ENCODE results near the gene IP6K3.

Gene IP6K3

DNA sequence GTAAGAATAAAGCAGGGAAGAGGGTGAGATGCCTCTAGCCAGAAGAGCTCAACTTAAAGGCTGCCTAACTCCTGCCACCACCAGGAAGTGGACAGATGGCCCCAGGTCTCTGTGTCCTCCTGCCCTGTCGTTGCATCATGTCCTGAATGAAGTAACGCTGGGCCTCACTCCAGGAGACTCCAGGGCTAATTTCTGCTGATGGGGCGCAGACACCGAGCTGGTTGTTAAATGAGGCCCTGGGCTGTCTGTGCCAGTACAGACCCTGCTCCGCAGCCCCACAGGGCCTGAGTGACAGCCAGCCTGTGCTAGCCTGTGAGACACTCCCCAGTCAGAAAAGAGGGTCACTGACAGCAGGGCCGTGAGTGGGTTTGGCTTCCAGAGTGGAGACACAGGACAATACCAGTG is 6.5 kb downstream of the IP6K3 start:
- DNase-seq (ENCODE audit: low spot score), result no peak

DNA sequence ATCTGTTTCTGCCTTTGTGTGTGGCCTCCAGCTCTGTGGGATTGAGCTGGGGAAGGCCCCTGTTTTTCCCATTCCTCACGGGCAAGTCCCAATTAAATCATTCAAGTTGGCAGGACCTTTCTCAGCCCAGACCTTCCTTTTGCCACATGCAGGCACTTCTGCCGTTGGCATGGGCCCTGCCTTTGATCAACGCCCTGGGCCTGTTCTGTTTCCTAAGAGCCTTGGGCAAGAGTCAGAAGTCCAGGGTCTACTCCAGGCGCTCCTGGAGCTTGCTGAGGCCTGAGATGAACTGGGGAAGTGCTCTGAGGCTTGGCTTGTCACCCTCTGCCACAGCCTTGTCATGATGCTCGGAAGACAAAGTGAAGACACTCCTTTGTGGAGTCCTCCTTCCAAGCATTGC is 7.1 kb downstream of the IP6K3 start:
- no peak for DNase-seq (ENCODE audit: low spot score)

- DNase-seq (ENCODE audit: low spot score), result no peak
These were observed 7.8 kb downstream of the IP6K3 start for GRCh38 chr6:33738879-33739278.

GRCh38 chr6:33738153-33738552 is 8.6 kb downstream of the IP6K3 start:
- no peak for DNase-seq (ENCODE audit: low spot score)

DNA sequence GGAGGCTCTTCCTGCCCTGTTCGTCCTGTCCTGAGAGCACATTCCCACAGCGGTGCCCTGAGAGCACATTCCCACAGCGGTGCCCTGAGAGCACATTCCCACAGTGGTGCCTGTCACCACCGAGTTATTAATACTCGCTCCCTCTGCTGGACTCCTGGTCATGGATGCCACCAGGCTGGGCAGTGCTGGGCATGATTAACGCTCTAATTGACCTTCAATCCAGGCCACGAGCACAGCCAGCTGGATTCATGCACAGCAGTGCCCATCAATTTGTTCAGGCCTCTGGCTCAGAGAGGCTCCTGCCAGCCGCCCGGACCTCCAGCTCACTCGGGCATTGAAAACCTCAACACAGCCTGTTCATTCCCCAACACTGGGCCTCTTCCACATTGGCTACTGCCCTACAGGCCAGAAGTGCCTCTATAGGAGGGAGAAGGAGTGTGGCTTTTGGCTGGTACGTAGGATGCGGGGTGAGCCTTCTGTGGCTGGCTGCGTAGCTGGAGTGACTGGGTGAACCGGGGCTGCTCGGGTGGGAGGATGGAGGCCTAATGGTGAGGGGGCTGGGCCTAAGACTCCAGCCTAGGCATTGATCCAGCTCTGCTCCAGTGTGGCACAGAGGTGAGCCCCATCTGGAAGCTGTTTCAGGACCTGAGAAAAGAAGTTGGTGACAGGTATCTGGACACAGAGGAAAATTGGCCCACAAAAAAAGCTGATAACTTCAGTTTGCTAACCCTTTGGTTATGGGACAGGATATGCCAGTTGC is 9.3 kb downstream of the IP6K3 start:
- DNase-seq (ENCODE audit: low spot score), result no peak

- no peak for DNase-seq (ENCODE audit: low spot score)
These were observed 11.5 kb downstream of the IP6K3 start for GRCh38 chr6:33735216-33735615.

DNA sequence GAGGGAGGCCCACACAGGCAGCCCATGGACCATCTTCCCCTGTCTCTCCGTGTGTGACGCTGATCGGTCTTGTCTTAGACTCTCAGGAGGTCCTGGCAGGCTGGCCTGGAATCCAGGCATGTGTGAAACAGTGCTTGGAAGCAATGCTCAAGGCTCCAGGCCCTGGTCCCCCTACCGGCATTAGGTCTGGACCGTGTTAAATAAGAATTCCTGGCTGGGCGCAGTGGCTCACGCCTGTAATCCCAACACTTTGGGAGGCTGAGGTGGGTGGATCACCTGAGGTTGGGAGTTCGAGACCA is 13.0 kb downstream of the IP6K3 start:
- DNase-seq (ENCODE audit: low spot score), result no peak

- no peak for DNase-seq (ENCODE audit: low spot score)
These were observed 13.6 kb downstream of the IP6K3 start for GRCh38 chr6:33732817-33733708.

DNA sequence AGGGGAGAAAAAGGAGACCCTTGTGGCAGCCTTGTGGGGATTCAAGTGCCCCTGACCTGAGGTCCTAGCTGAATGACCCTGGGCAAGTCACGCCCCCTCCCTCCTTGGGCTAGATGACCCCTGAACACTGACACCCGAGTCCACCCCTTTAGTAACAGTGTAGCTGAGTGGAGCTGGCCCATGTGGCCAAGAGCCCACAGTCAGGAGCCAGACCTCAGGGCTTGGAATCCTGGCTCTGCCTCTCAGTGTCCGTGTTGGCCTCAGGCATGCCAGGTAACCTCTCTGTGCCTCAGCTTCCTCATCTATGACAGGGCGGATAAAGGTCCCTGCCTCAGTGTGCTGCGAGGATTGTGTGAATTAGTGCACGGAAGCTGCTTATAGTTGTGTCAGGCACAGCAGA is 14.3 kb downstream of the IP6K3 start:
- DNase-seq (ENCODE audit: low spot score), result no peak

DNA sequence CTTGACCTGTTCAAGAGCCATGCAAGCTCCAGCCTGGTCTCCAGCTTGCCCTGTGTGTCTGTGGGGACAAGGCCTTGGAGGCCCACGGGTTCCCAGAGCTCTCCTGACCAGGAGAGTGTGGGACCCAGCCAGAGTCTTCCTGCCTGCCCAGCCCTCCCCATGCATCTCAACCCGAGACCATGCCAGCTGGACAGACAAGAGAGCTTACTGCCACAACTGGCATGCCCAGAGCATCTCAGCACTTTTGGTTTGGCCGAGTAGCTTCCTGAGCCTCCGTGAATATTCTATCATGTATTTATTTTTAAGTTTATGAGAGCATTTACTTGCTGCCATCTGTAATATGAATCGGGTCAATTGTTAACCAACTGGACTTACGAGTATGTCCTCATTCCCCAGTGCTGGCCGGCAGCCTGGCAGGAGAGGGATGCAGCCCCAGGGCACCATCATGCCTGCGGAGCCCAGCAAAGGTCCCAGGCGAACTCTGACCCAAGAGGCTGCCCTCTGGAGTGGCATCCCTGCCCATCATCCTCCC is 14.9 kb downstream of the IP6K3 start:
- no peak for DNase-seq (ENCODE audit: low spot score)

GRCh38 chr6:33731035-33731434 is 15.7 kb downstream of the IP6K3 start:
- DNase-seq (ENCODE audit: low spot score), result no peak

GRCh38 chr6:33730611-33731010 is 16.1 kb downstream of the IP6K3 start:
- DNase-seq (ENCODE audit: low spot score), result no peak

DNA sequence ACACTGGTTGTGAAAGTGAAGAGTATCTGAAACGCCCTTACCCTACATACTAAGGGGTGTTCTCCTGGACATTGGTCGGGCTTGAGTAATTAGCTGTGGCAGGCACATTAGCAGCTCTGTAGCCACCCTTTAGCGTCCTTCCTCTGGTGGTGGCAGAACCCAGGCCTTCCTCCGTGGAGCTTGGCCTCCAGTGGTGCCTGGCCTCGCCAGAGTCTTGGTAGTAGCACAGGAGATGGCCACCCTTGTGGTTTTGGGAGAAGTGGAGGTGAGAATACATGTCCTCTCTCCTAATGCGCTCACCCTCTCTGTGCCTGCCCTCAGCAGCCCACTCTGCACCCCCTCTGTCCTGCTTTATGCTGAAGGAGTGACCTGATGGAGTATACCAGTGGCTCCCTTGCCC is 17.6 kb downstream of the IP6K3 start:
- no peak for DNase-seq (ENCODE audit: low spot score)

DNA sequence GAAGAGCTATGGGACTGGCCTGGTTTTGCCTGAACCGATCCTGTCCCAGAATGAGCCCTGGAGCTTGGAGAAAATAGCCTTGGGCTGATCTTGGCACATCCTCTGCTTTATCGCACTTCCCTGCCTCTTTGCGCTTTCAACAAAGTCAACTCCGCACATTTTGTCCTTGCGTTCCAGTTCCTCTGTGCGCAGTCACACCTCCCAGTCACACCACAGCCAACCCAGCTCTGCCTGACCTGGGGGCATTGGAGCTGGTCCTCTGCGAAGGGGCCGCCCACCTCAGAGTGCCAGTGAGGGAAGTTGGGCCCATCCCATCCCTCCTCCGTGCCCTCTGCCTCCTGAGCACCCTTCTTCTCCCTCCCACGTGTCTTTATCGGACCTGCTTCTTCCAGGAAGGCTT is 18.3 kb downstream of the IP6K3 start:
- no peak for DNase-seq (ENCODE audit: low spot score)

DNA sequence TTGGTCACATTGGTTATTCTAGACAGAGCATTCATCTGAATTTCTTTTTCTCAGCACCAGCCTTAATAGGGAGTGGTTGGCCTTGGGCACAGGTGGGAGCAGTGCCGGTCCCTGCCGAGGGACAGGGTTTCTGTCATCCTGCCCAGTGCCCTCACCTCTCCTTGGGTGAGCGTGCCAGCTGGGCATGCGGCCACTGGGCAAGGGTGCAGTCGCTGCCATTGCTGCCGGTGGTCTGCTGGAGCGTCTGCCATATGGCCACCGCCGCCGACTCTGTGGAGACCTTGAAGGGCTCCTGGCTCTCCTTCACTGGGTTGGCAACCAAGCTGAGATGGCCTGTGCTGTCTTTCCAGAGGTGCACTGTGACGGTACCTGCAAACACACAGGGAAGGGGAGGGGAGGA is 18.8 kb downstream of the IP6K3 start:
- no peak for DNase-seq (ENCODE audit: low spot score)

DNA sequence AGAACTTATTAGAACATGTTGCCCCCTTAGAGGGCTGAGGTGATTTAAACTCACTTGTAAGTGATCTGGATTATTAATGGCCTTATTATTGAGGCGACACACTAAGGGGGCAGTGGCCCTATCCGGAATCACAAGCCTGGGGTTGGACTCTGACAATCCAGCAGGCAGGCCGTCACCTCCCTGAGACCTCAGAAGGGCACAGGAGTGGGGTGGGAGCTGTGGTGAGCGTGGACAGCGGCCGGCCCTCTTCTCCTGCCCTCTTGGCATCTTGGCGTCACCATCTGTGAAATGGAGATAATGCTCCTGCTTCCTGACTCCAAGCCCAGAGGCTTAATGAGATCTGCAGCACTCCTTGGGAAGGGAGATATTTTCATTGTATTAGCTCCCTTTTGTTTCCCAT is 19.6 kb downstream of the IP6K3 start:
- DNase-seq (ENCODE audit: low spot score), result no peak

DNA sequence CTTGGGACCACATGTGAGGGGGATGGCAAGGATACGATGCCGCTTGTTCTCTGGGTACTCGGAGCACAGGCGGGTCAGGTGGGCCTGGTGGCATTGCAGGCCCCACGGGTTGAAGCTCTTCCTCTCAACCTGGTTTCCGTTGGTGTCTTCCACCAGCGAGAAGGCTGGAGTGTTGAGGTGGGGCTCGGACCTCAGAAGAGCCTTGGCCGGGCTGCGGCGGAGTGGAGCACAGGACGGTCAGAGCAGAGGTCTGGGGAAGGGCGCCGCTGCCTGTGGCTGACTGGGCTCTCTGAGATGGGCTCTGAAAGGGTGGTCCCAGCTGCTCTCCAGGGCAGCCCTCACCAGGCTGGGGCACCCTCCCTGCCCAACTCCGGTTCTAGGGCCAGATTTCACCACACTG is 20.0 kb downstream of the IP6K3 start:
- no peak for DNase-seq (ENCODE audit: low spot score)

DNA sequence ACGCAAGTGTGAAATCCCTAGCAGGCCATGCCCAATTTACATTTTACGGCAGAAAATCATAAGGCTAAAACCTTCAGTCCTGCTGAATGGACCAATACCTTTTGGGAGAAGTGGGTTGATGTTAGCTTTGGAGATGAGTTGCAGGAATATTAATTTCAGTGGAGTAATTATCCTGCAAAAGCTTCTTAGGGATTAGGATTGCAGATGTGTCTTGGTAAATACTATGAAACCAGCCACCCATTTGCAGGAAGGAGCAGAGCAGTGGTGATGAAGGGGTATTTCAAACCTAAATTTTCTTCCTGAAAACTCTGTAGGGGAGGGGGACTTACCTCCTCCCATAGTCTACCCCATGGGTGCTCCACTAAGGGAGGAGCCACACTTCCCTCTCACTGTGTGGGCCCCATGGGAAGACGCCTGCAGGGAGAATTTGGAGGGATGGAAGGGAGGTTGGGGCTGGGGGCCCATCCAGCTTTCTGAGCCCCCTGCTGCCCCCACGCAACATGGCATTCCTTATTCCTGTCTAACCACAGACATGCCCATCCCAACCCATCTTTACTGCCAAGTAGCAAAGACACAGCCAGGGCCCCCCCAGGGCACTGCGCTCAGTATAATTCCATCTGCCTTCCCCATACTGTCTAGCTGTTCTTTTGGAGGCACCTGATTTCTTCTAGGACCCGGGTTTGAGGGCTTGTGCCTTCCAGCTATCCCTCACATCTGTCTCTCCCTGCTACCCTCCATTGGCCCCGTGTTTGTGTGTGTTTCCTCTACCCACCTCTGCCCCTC is 20.6 kb downstream of the IP6K3 start:
- DNase-seq (ENCODE audit: low spot score), result no peak

DNA sequence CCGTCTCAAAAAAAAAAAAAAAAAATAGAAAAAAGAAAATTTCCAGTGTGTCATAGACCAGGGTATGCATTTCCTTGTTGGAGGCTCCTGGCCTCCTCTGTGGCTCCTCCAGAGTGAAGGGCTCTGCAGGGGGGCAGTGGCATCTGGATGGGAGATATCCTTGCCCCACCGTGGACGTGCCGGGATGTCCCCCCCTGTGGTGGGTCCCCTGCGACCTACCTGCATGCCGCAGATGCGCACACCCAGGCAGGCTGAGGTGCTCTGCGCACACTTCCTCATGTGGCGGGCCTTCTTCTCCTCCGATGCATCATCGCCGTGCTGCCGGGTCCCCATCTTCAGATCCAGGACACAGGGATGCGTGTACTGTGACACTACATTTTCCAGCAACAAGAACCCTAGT is 21.5 kb downstream of the IP6K3 start:
- no peak for DNase-seq (ENCODE audit: low spot score)

GRCh38 chr6:33724102-33725023 is 22.3 kb downstream of the IP6K3 start:
- no peak for DNase-seq (ENCODE audit: low spot score)

DNA sequence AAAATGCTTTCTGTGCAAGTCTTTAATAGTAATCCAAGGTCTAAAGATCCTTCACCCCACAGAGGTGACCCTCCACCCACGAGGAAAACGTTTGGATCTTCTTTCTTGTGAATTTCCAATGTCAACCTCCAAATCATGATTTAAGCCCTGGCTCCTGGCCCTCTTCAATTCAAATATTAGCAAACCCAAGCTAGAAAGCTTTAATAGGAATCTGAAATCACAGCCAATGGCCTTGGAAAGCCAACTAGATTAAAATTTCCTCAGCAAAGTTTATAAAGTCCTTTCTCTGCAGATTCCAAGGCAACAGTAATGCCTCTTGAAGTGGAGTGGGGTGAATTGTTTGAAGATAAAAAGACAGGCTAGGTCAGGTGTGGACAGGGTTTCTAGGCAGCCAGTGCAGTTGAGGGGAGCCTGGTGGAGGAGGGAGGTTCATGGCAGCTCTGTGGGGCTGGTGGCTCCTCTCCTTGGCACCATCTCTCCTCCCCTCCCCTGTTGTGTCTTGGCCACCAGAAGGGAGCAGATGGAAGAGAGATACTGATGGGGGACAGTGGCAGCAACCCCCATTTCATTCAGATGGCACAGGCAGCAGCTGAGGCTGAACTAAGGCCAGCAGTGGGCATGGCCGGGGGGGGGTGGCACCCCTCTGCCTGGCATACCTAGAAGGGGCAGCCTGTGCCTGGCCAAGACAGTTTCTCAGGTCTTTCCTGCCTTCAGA is 23.2 kb downstream of the IP6K3 start:
- no peak for DNase-seq (ENCODE audit: low spot score)

Data from hematopoietic multipotent progenitor cell treated with erythropoietin and hydrocortisone succinate and interleukin-3 and kit ligand, for 17 days (in vitro differentiated cells).